Measurements from ENCODE around the gene ERC2.

DNA sequence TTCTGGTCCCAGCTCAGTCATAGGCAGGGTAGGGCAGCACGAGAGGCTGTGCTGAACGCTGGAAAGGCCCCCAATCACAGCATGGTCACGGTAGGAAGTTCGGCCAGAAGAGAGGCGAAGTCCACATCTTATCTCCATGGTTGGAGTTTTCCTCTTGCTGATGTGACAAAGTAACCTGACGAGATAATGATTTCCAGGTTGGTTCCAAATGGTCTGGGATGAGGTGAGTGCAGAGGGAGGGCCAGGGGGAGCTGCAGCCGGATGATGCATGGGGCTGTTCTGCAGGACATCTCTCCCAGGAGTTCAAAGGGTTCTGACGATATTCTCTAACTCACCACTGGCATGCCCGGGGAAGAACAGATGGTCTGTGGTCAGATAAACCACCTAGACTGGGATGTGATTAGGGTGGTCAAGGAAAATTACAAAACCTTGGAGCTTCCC, 898.0 kb downstream of the ERC2 start:
- no peak for TF ChIP-seq POLR2A (IDR thresholded peaks at IDR 0.05; ENCODE audit: low read length)
- no peak for TF ChIP-seq MAFK (IDR thresholded peaks at IDR 0.05; ENCODE audit: partially characterized antibody)
- TF ChIP-seq, protein P1, sequence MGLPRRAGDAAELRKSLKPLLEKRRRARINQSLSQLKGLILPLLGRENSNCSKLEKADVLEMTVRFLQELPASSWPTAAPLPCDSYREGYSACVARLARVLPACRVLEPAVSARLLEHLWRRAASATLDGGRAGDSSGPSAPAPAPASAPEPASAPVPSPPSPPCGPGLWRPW (IDR thresholded peaks at IDR 0.05) = no peak
- no peak for TF ChIP-seq CTCF (IDR thresholded peaks at IDR 0.05)
- no peak for TF ChIP-seq KDM5A (IDR thresholded peaks at IDR 0.05)
- no peak for TF ChIP-seq PBX3 (IDR thresholded peaks at IDR 0.05)
- TF ChIP-seq EHMT2 (IDR thresholded peaks at IDR 0.05; ENCODE audit: low read depth) = no peak
- TF ChIP-seq, protein P2, sequence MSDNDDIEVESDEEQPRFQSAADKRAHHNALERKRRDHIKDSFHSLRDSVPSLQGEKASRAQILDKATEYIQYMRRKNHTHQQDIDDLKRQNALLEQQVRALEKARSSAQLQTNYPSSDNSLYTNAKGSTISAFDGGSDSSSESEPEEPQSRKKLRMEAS (IDR thresholded peaks at IDR 0.05) = no peak
